ENCODE results near the gene LAPTM4A.

GRCh38 chr2:19990416-19990728, 61.1 kb downstream of the LAPTM4A start:
- no peak for TF ChIP-seq CTCF (IDR thresholded peaks at IDR 0.05; ENCODE audit: insufficient read depth, low read length)
- no peak for TF ChIP-seq REST (IDR thresholded peaks at IDR 0.05; ENCODE audit: insufficient replicate concordance, low read depth)
- no peak for TF ChIP-seq POLR2AphosphoS5 (IDR thresholded peaks at IDR 0.05; ENCODE audit: low read depth)
